COLO668 (cell line): ENCODE data around the gene UCHL3.

Experiments used
- DNase-seq: peaks from one replicate; lab custom pipeline; 2025; ENCODE audit not compliant: unreplicated experiment; lab: John Stamatoyannopoulos, UW

Gene UCHL3

DNA sequence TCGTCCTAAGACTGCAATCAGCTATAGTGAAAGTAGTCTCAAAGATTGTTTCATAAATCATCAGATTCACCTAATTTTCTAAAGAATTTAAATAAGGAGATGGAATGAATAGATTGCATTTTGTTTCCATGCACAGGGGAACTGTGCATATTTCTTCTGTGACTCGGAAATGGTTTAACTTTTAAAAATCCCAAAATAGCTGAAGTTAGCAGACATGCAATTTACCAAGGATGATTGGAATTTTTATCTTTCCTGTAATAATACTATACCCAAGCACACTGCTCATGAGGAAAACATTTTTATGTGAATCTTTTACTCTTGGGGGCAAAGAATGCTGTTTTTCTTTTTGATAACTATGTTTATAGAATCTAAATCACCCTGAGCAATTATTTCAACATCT is 71.6 kb downstream of the UCHL3 start:
- no peak for DNase-seq

DNA sequence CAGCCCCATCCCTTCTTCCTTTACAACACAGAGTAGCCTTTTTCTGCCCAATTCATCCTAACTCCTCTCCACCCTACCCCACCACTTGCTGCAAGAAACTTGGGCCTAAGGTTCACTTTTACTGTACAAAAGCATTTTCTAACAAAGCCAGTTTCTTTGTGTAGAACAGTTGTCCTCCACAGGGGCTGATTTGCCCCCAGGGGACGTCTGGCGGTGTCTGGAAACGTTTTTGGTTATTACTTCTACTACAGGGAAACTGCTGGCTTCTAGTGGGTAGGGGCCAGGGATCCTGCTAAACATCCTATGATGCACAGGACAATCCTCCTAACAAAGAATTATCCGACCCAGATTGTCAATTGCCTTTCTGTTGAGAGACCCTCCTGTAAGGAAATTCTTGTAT is 79.2 kb downstream of the UCHL3 start:
- DNase-seq, result no peak

DNA sequence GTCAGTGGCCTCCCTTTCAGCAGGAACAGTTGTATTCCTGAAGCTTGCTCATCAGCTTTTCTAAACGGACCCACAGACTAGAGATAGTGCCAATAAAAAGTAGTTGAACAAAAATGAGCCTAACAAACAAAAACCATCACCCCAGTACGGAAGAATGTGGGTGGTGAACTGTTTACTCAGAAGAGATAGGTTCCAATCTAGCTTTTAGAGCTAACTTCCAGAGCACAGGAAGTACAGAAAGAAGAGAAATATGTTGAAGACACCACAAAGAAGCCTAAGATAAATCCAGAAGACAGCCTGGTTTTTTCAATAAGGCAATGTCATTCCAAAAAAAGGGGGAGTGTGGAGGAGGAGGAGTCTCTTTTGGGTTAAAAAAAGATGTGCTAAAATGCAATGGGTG is 83.7 kb downstream of the UCHL3 start:
- DNase-seq, result no peak

DNA sequence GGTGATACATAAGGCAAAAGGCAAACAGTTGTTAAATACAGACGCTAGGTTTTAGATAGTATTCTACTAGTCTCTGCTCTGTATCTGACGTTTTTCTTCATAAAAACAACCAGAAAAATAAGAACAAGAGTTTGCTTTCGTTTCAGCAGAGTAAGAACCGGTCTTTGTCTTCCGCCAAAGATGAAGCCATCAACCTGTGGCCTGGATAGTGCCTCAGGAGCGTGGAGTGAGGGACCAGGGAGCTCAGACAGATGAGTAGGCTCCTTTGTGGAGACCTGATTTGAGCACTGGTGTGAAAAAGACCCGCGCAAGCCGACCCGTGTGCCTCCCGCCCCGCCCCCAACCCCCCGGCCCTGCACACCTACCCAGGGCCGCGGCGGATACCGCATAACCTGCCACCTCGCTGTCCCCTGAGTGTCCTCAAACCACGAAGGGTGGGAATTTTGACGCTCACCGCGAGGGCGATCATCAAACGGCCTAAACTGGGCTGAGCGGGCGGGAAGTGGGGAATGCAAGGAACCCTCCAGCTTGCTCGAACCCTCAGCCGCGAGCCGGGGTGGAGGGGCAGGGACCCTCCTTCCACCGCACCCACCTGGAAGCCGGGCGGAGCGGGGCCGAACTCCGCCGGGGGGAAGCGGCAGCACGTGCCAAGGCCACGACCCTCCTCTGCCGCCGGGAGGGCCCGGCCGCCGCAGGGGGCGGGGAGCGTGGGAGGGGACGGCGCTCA is 85.7 kb downstream of the UCHL3 start:
- DNase-seq, result peak; percentile 57

- peak; percentile 87 for DNase-seq
Measured at GRCh38 chr13:75635828-75636435, 86.3 kb downstream of the UCHL3 start, which contains the start of gene LMO7. LMO7 (plus strand) TSS chr13:75636330; CDS start chr13:75636658, 328 bp downstream.

- peak; percentile 87 for DNase-seq
Measured at GRCh38 chr13:75636436-75637180, 87.0 kb downstream of the UCHL3 start.

DNA sequence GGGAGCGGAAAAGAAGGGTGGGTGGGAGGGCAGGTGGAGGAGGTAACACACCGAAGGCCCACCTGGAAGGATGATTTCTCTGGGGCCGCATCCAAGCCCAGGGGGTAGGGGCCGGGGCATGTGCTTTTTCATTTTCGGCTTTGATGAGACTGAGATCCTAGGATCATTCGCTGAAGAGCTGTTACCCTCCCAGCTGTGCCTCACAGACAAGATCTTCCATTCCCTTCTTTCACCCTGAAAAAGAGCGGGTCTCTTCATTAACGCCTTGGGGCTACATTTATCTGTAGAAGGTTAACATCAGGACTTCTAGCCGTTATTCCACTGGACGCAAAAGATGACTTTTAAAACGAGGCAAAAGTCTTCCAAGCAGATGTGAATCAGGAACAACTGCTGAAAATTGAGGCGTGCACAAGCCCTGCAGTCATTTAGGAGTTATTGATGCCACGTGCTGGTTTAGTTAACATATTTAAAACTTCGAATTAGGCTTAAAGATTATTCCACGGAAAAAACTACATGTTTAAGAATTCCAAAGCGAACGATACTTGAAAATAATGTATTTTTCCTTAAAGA is 87.7 kb downstream of the UCHL3 start:
- DNase-seq, result no peak

DNA sequence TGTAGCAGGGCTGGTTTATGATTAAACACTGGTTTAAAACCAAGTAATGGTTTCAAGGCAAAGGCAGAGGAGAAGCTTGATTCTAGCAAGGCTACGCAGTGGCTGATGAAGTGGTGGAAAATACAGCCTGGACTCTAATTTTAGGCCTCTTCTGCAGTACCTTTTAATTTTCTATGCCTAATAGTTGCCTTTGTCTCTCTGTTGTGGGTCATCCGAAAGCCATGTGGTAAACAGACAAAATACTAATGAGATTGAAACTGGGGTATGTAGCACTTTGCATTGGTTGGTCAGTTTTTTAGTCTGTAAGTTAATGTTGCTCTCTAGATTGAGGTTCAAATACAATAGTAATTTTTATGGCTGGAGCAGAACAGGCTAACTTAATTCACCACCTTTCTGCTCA is 89.9 kb downstream of the UCHL3 start:
- DNase-seq, result no peak

DNA sequence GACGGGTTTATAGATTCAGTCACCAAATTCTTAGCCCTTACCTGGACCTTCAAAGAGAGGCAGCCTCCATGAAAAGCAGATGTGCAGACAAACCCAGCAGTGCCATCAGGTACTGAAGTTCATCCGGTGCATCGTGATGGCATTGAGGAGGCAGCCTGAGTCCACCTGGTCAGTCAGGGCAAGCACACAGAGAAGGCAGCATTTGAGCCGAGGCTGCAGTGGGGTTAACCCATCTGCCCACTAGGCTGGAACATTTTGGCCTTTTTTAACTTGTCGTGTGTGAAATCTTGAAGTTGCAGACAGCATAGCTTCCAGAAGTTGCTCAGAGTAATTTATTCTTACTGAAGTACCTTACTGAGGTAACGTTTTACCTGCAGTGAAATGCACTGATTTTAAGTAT is 91.4 kb downstream of the UCHL3 start:
- DNase-seq, result no peak

DNA sequence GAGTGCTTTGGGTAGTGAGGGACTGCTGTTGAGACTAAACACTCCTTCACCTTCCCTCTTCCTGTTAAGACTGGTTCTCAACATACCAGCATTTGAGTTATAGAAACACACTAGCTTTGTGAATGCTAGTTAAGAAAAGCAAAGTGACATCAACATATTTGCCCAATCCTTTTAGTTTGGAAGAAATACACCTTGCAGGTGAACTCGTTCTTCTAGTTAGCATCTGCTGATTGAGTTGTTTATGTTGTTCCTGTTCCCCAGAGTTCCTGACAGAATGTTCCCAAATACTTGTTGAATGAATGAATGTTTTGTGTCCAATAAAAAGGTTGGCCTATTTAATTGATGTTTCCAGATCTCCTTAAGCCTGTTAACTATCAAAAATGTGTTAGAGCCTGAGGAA is 93.6 kb downstream of the UCHL3 start:
- DNase-seq, result no peak

- no peak for DNase-seq
Measured at GRCh38 chr13:75643693-75644092, 94.1 kb downstream of the UCHL3 start.

DNA sequence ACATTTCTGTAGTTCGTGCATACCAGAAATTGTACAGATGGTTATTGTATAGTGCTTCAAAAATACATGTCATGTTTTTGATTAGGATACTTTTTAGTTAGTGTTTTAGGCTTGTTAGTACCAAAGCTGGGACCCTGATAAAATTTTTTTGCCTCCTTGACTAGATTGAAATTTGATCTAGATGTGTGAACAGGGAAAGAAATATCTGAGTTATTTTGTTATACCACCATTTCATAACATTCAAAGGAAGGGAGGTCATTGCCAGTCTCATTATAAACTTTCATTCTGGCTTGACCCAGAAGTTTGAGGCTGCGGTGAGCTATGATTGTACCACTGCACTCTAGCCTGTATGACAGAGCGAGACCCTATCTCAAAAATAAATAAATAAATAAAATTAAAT is 95.5 kb downstream of the UCHL3 start:
- no peak for DNase-seq

- DNase-seq, result no peak
Measured at GRCh38 chr13:75647126-75647784, 97.7 kb downstream of the UCHL3 start.

DNA sequence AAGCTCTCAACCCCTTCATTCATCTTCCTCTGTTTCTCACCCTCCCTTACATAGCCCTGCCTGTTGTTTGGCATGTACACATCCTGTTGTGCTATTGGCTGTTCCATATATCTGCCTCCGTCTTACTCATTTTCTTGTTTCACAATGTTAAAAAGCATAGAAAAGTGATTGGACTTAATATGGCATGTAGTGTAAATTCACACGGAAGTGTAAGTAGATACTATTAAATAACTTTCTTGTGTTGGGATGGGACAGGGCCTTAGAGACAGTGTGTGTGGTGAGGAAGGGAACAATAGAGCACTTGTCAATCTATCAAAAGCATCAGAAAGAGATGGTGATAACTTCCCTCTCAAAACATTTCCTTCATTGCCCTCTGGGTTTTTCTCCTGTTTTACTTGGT is 98.9 kb downstream of the UCHL3 start:
- DNase-seq, result no peak

DNA sequence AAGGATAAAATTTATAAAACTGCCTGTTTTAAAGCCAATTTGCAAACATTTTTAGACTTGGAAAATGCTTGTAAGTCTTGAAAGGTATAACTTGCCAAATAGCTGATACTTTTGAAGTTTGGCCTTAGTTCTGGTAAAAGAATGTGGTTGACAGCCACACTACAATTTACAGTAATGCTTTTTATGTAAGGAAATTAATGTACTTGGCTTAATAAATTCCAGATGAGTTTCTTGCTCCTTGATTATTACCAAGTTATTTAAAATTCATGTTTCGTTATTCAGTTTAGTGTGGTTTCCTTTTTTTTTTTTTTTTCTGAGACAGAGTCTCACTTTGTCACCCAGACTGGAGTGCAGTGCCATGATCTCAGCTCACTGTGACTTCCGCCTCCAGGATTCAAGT is 101.4 kb downstream of the UCHL3 start:
- no peak for DNase-seq

- no peak for DNase-seq
Measured at GRCh38 chr13:75652726-75653125, 103.1 kb downstream of the UCHL3 start.
